WTC11 (cell line): ENCODE data around the gene POM121C.
"Not testable (repeated sequence)": the region's sequence is repeated elsewhere in the genome, so short reads cannot be mapped to it uniquely, and the experiment has no call there.

ENCODE experiments used
- ELF4 ChIP-seq: sonication (generic); formaldehyde crosslinking; IDR thresholded peaks from 2 replicates; pipeline ENCODE4 v1.8.1; 2022; ENCODE audit warnings: low read depth, mild to moderate bottlenecking, moderate library complexity, missing genetic modification reagents
- PREB ChIP-seq: sonication (generic); formaldehyde crosslinking; IDR thresholded peaks from 2 replicates; pipeline ENCODE4 v1.8.1; 2022; ENCODE audit warnings: mild to moderate bottlenecking, missing genetic modification reagents, moderate library complexity, borderline replicate concordance

DNA sequence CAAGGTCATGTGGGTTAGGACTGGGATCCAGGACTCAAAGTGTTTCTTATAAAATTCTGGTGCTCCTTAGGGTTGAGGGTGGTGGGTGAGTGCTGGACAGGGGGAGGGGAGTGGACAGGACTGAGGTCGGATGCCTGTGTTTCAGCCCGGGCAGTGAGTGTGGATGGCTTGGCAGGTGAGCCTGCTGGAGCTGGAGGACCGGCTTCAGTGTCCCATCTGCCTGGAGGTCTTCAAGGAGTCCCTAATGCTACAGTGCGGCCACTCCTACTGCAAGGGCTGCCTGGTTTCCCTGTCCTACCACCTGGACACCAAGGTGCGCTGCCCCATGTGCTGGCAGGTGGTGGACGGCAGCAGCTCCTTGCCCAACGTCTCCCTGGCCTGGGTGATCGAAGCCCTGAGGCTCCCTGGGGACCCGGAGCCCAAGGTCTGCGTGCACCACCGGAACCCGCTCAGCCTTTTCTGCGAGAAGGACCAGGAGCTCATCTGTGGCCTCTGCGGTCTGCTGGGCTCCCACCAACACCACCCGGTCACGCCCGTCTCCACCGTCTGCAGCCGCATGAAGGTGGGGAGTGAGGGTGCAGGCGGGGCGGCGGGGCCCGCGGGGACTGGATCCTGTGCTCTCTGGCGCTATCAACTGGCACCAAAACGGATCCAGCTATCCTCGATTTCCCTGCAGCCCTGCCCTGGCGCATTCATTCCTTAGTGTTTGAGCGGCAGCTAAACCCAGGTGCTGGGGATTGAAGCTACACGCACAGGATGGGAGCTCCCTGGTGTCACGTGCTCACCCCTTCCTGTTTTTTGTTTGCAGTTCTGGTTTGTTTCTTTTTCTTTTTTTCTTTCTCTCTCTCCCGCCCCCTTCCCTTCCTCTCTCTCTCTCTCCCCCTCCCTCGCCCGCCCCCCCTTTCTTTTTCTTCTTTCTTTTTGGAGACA, 87.1 kb downstream of the POM121C start:
- TF ChIP-seq ELF4, PREB (CRISPR knock-in tag): not testable (repeated sequence)
